Adrenal gland (tissue), 12 donors: ENCODE results near the gene ZNF469. TPM values are rescaled to one million over a fixed set of nuclear protein-coding genes. Genes with fewer than 3 reads are reported as not detected.

Experiments
- DNase-seq, 7 donors: peaks; one replicate each; pipeline ENCODE4 v3.0.0-alpha.2; 2019 to 2020
- H3K27ac ChIP-seq, 5 donors: fragments of 200-600 bp; sonication (generic) in 4 of 5; 1 replicate in 3 of 5; 2 replicates in 2 of 5; pipeline versions ENCODE4 v1.5.1 to v1.8.0; 2016 to 2020; ENCODE audit warnings: mild to moderate bottlenecking in 1 of 5
- H3K27me3 ChIP-seq: fragments of 200-600 bp; 2 replicates; pipeline ENCODE4 v1.8.0; 2021
- H3K36me3 ChIP-seq, 2 donors: fragments of 200-600 bp; replicated peaks in 1 of 2; 1 replicate in 1 of 2; 2 replicates in 1 of 2; pipeline versions ENCODE4 v1.5.1 to v1.8.0; 2018 to 2022
- H3K4me1 ChIP-seq, 2 donors: fragments of 200-600 bp; replicated peaks in 1 of 2; 1 replicate in 1 of 2; 2 replicates in 1 of 2; pipeline versions ENCODE4 v1.5.1 to v1.8.0; 2018 to 2021
- H3K4me3 ChIP-seq, 4 donors: fragments of 200-600 bp; sonication (generic) in 3 of 4; one replicate each; pipeline ENCODE4 v1.5.1; 2016 to 2018
- H3K9me3 ChIP-seq, 3 donors: fragments of 200-600 bp; sonication (generic) in 1 of 3; replicated peaks in 1 of 3; 1 replicate in 2 of 3; 2 replicates in 1 of 3; pipeline versions ENCODE4 v1.5.1 to v1.8.0; 2016 to 2021
- POLR2A ChIP-seq, 2 donors: fragments of 450-650 bp; IDR thresholded peaks; one replicate each; pipeline ENCODE4 v1.6.1; 2017; ENCODE audit warnings: antibody characterized with exemption in 2 of 2, mild to moderate bottlenecking in 2 of 2, moderate library complexity in 1 of 2
- WGBS, 4 donors: extraction: QIAGEN DNeasy Blood & Tissue Kit in 2 of 4; methylation state at CpG; one replicate each; pipeline versions ENCODE4 v1.1.5 to v1.1.7; 2013 to 2017; 5-methylcytosine and 5-hydroxymethylcytosine counted together
- intact Hi-C, 2 donors: fragments of 100-400 bp; cut with DNase I; formaldehyde crosslinking; loops; one replicate each; pipeline versions ENCODE4 v1.14.1 to v1.15.0; 2022 to 2023
- polyA plus RNA-seq, 3 donors: library from polyadenylated mRNA; stranded (reverse); fragments of 200-250 nt in 2 of 3; fragments of 350-450 nt in 1 of 3; fragmentation: Illumina TruSeq in 1 of 3; extraction: RNeasy Lipid Tissue Mini Kit (QIAGEN cat#74804) in 1 of 3; gene quantifications; one replicate each; pipeline ENCODE4 v1.2.3, GENCODE V29; 2013 to 2014
- total RNA-seq, 9 donors: library from RNA; depleted of rRNA in 4 of 9; stranded (reverse); fragments of >200 nt in 4 of 9; fragments of 120-200 nt in 1 of 9; fragmentation: NEBNext Ultra II Directional in 1 of 9; extraction: Animal tissue kit (Norgen Biotek cat#: 25700) in 1 of 9; gene quantifications; one replicate each; pipeline versions ENCODE4 v1.1.0 to v1.2.4, GENCODE V29; 2013 to 2023
- TF ChIP-seq, protein P1 (sequence below), 6 experiments: fragments of 450-650 bp in 4 of 6; fragments of 200-600 bp in 2 of 6; sonication (generic) in 1 of 6; IDR thresholded peaks; 1 replicate in 5 of 6; 2 replicates in 1 of 6; pipeline versions ENCODE4 v1.5.1 to v1.8.0; 2016 to 2021; ENCODE audit warnings: antibody characterized with exemption in 6 of 6, mild to moderate bottlenecking in 2 of 6, moderate library complexity in 1 of 6
- donor health status: healthy with polysubstance abuse.
- donor health status: Bipolar disorder and iron deficiency.
- donor health status: DM: yes; HTN: yes; CAD: no.
- donor health status: DM: no; HTN: no; CAD: no.
- donor health status: DM: no; HTN: no; CAD: no.
- donor health status: DM: yes; HTN: yes; CAD: no.

The ZNF469 gene
- total and polyA plus RNA-seq, 12 donors: 0.18 to 5.7 (median 1.9) TPM

DNA sequence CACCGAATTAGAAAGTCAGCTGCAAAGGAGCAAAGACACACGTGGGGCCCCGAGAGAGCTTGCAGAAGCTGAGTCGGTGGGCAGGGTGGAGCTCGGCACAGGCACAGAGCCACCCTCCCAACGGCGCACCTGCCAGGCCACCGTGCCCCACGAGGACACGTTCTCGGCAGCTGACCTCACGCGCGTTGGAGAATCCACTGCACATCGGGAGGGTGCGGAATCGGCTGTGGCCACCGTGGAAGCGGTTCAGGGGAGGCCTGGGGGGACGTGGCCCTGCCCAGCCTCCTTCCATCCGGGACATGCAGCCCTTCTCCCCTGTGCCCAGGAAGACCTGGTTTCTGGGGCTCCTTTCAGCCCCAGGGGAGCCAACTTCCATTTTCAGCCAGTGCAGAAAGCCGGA, 49.4 kb downstream of the ZNF469 start:
- intact Hi-C loops: loop anchor here in 1 of 2 donors (2.0 kb wide), 1 partner anchor 235 kb away; no protein-coding TSS in a partner anchor

More for the DNA sequence above, 49.4 kb downstream of the ZNF469 start:
- DNase-seq: no peak
- Histone ChIP-seq H3K27me3 (peaks cover 12% of the 10 kb centered on the region), H3K9me3 (no peaks in the 10 kb centered on the region), H3K4me1 (no peaks in the 10 kb centered on the region), H3K36me3 (no peaks in the 10 kb centered on the region), H3K27ac (no peak overlapping the region), H3K4me3 (no peak overlapping the region)
- WGBS, 4 donors: 84 to 93% (median 86%) methylated on average over 8 to 22 of the region's 22 CpGs
- TF ChIP-seq, protein P1, sequence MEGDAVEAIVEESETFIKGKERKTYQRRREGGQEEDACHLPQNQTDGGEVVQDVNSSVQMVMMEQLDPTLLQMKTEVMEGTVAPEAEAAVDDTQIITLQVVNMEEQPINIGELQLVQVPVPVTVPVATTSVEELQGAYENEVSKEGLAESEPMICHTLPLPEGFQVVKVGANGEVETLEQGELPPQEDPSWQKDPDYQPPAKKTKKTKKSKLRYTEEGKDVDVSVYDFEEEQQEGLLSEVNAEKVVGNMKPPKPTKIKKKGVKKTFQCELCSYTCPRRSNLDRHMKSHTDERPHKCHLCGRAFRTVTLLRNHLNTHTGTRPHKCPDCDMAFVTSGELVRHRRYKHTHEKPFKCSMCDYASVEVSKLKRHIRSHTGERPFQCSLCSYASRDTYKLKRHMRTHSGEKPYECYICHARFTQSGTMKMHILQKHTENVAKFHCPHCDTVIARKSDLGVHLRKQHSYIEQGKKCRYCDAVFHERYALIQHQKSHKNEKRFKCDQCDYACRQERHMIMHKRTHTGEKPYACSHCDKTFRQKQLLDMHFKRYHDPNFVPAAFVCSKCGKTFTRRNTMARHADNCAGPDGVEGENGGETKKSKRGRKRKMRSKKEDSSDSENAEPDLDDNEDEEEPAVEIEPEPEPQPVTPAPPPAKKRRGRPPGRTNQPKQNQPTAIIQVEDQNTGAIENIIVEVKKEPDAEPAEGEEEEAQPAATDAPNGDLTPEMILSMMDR (IDR thresholded peaks at IDR 0.05): no peak
- no peak for TF ChIP-seq POLR2A (IDR thresholded peaks at IDR 0.05)

Other genes with a start within 250 kb of the ZNF469 start
- 10 to 100 TPM in 1 of 9 donors, 1 to 10 TPM in 6, under 1 TPM in 2; 0.69 to 10.2 (median 3.4) TPM for gene ZFPM1, start 70.3 kb downstream of the ZNF469 start, total RNA-seq
- 10 to 100 TPM in 1 of 3 donors, 1 to 10 TPM in 1, under 1 TPM in 1; 0.37 to 23.8 (median 7.0) TPM for gene ZFPM1, start 70.3 kb downstream of the ZNF469 start, polyA plus RNA-seq
- 10 to 100 TPM in 8 of 9 donors, 1 to 10 TPM in 1; 6.1 to 40.2 (median 15.2) TPM for gene ZC3H18, start 187.4 kb downstream of the ZNF469 start, total RNA-seq
- 10 to 100 TPM; 17.4 to 49.1 (median 34.0) TPM for gene ZC3H18, start 187.4 kb downstream of the ZNF469 start, polyA plus RNA-seq